Mucosa of stomach (tissue), 1 donor: ENCODE measurements around the gene SHH.
A peak's percentile ranks its signal among the peaks of the same experiment; 100 is the strongest.

Experiments
- H3K27me3 ChIP-seq: one replicate; pipeline ENCODE4 v1.7.0; 2013; ENCODE audit warnings: mild to moderate bottlenecking, low read length; ENCODE audit not compliant: control insufficient read depth, insufficient read depth
- H3K36me3 ChIP-seq: one replicate; pipeline ENCODE4 v1.7.0; 2013; ENCODE audit warnings: low read length; ENCODE audit not compliant: control insufficient read depth, insufficient read depth
- H3K4me1 ChIP-seq: one replicate; pipeline ENCODE4 v1.7.0; 2013; ENCODE audit warnings: mild to moderate bottlenecking, low read length; ENCODE audit not compliant: control insufficient read depth, insufficient read depth
- H3K4me3 ChIP-seq: one replicate; pipeline ENCODE4 v1.7.0; 2013; ENCODE audit warnings: low read length
- H3K9ac ChIP-seq: one replicate; pipeline ENCODE4 v1.7.0; 2013; ENCODE audit warnings: mild to moderate bottlenecking, low read length, moderate library complexity
- H3K9me3 ChIP-seq: one replicate; pipeline ENCODE4 v1.7.0; 2013; ENCODE audit warnings: mild to moderate bottlenecking, low read length, moderate library complexity; ENCODE audit not compliant: control insufficient read depth
- donor health status: Pancreatic carcinoma.

Gene SHH

GRCh38 chr7:155814316-155815276 is 2.3 kb upstream of the SHH start:
- Histone ChIP-seq H3K36me3 (no peaks in the 10 kb centered on the region), H3K9me3 (no peaks in the 10 kb centered on the region), H3K9ac (no peak overlapping the region), H3K4me3 (no peak overlapping the region), H3K27me3 (peaks cover 25% of the 10 kb centered on the region), H3K4me1 (peaks cover 35% of the 10 kb centered on the region)

GRCh38 chr7:155813546-155814315 is 1.5 kb upstream of the SHH start:
- H3K27me3 ChIP-seq: peaks cover 29% of the 10 kb centered on the region
- H3K9me3 ChIP-seq: no peaks in the 10 kb centered on the region

GRCh38 chr7:155813125-155813524 is 862 bp upstream of the SHH start:
- Histone ChIP-seq H3K27me3 (peaks cover 29% of the 10 kb centered on the region), H3K36me3 (no peaks in the 10 kb centered on the region), H3K9me3 (no peaks in the 10 kb centered on the region), H3K4me3 (no peak overlapping the region), H3K4me1 (peaks cover 32% of the 10 kb centered on the region), H3K9ac (no peak overlapping the region)

More at GRCh38 chr7:155813546-155814315, 1.5 kb upstream of the SHH start:
- peaks cover 35% of the 10 kb centered on the region for H3K4me1 ChIP-seq
- H3K9ac ChIP-seq: no peak overlapping the region
- H3K36me3 ChIP-seq: no peaks in the 10 kb centered on the region
- H3K4me3 ChIP-seq: no peak overlapping the region

- Histone ChIP-seq H3K9ac (peak overlapping the region; percentile 72), H3K4me3 (peak overlapping the region; percentile 68), H3K4me1 (peaks cover 30% of the 10 kb centered on the region), H3K9me3 (no peaks in the 10 kb centered on the region), H3K36me3 (no peaks in the 10 kb centered on the region), H3K27me3 (peaks cover 36% of the 10 kb centered on the region)
Observed at GRCh38 chr7:155811560-155811894, 736 bp downstream of the SHH start.

- Histone ChIP-seq H3K36me3 (no peaks in the 10 kb centered on the region), H3K9me3 (no peaks in the 10 kb centered on the region), H3K9ac (peak overlapping the region; percentile 76), H3K27me3 (peaks cover 41% of the 10 kb centered on the region), H3K4me1 (peaks cover 33% of the 10 kb centered on the region), H3K4me3 (peak overlapping the region; percentile 68)
Observed at GRCh38 chr7:155810770-155811559, 1.3 kb downstream of the SHH start.

GRCh38 chr7:155809947-155810769 is 2.1 kb downstream of the SHH start:
- peak overlapping the region; percentile 68 for H3K4me3 ChIP-seq
- peaks cover 38% of the 10 kb centered on the region for H3K27me3 ChIP-seq
- H3K9ac ChIP-seq: peak overlapping the region; percentile 76
- no peaks in the 10 kb centered on the region for H3K36me3 ChIP-seq
- no peaks in the 10 kb centered on the region for H3K9me3 ChIP-seq
- H3K4me1 ChIP-seq: peaks cover 34% of the 10 kb centered on the region

- H3K27me3 ChIP-seq: peaks cover 41% of the 10 kb centered on the region
- peak overlapping the region; percentile 76 for H3K9ac ChIP-seq
- peaks cover 40% of the 10 kb centered on the region for H3K4me1 ChIP-seq
- H3K4me3 ChIP-seq: peak overlapping the region; percentile 68
- H3K9me3 ChIP-seq: no peaks in the 10 kb centered on the region
- H3K36me3 ChIP-seq: no peaks in the 10 kb centered on the region
Observed at GRCh38 chr7:155809332-155809946, 2.8 kb downstream of the SHH start.

- H3K9me3 ChIP-seq: no peaks in the 10 kb centered on the region
- peak overlapping the region; percentile 76 for H3K9ac ChIP-seq
- no peaks in the 10 kb centered on the region for H3K36me3 ChIP-seq
- H3K4me1 ChIP-seq: peaks cover 43% of the 10 kb centered on the region
- H3K27me3 ChIP-seq: peaks cover 39% of the 10 kb centered on the region
- peak overlapping the region; percentile 56 for H3K4me3 ChIP-seq
Observed at GRCh38 chr7:155808549-155809331, 3.5 kb downstream of the SHH start.

- peaks cover 43% of the 10 kb centered on the region for H3K4me1 ChIP-seq
- no peak overlapping the region for H3K4me3 ChIP-seq
- H3K9ac ChIP-seq: peak overlapping the region; percentile 76
- H3K9me3 ChIP-seq: no peaks in the 10 kb centered on the region
- H3K27me3 ChIP-seq: peaks cover 34% of the 10 kb centered on the region
- H3K36me3 ChIP-seq: no peaks in the 10 kb centered on the region
Observed at GRCh38 chr7:155807789-155808548, 4.3 kb downstream of the SHH start.
